HCT116 (cell line): ENCODE data around the gene SPINK14. TPM values are rescaled to one million over a fixed set of nuclear protein-coding genes. Genes with fewer than 3 reads are reported as not detected.

ENCODE experiments used
- ATAC-seq: fragments of 200-7000 bp; cut with Tn5 transposase; 2 replicates; pipeline ENCODE4 v1.9.1; 2020; ENCODE audit warnings: mild to moderate bottlenecking, moderate library complexity
- BruUV-seq: library from RNA; stranded (reverse); fragments of 400-500 nt; replicated peaks from 2 replicates; lab custom pipeline; 2021; lab: Mats Ljungman, UMichigan
- CTCF ChIA-PET: fragments of 300-600 bp; sonication (Branson Sonifier 250); formaldehyde crosslinking; loops from one replicate; lab custom pipeline; 2021; ENCODE audit warnings: antibody characterized with exemption; lab: Charles Lee
- POLR2A ChIA-PET: fragments of 300-600, 350-600 bp; sonication (Branson Sonifier 250); formaldehyde crosslinking; loops from one replicate; lab custom pipeline; 2021; ENCODE audit warnings: antibody characterized with exemption; lab: Charles Lee
- RAD21 ChIA-PET, 2 experiments: fragments of 300-600 bp; sonication (Branson Sonifier 250); formaldehyde crosslinking; loops; one replicate each; lab custom pipeline; 2023; ENCODE audit warnings: low total read pairs in 2 of 2; ENCODE audit not compliant: uncharacterized antibody in 2 of 2, unreplicated experiment in 2 of 2, low non-redundant PET in 1 of 2; lab: Charles Lee
- DNase-seq: peaks from one replicate; pipeline ENCODE4 v3.0.0-alpha.2; 2010; ENCODE audit warnings: low read depth, low spot score
- H2AFZ ChIP-seq: fragments of 200-600 bp; shearing (Covaris generic), sonication (generic); 2 replicates; pipeline ENCODE4 v1.6.1; 2017; ENCODE audit warnings: low read depth, mixed run types, mixed read lengths, antibody characterized with exemption, low read length; ENCODE audit not compliant: poor library complexity, severe bottlenecking
- H3K27ac ChIP-seq: 2 replicates; pipeline ENCODE4 v1.5.1; 2012; ENCODE audit warnings: low read depth, low read length
- H3K27me3 ChIP-seq: fragments of 200-600 bp; sonication (generic); 2 replicates; pipeline ENCODE4 v1.6.1; 2016; ENCODE audit warnings: mixed run types, low read length, mixed read lengths; ENCODE audit not compliant: insufficient read depth
- H3K36me3 ChIP-seq, 2 experiments: fragments of 200-500 bp in 1 of 2; fragments of 200-600 bp in 1 of 2; sonication (Bioruptor generic) in 1 of 2; sonication (generic) in 1 of 2; 2 replicates each; pipeline versions ENCODE4 v1.5.1 to v1.6.1; 2014 to 2016; ENCODE audit warnings: low read length in 2 of 2, inconsistent platforms in 1 of 2, mixed read lengths in 1 of 2, mixed run types in 1 of 2; ENCODE audit not compliant: insufficient read depth in 2 of 2, control insufficient read depth in 1 of 2
- H3K4me1 ChIP-seq, 2 experiments: fragments of 200-600 bp in 1 of 2; sonication (generic) in 1 of 2; 2 replicates each; pipeline versions ENCODE4 v1.5.1 to v1.6.1; 2012 to 2017; ENCODE audit warnings: low read length in 2 of 2, inconsistent platforms in 1 of 2, mild to moderate bottlenecking in 1 of 2, mixed read lengths in 1 of 2, mixed run types in 1 of 2, moderate library complexity in 1 of 2; ENCODE audit not compliant: insufficient read depth in 2 of 2, control insufficient read depth in 1 of 2
- H3K4me2 ChIP-seq: fragments of 200-600 bp; sonication (generic); 2 replicates; pipeline ENCODE4 v1.6.1; 2017; ENCODE audit warnings: mixed run types, low read length, mixed read lengths
- H3K4me3 ChIP-seq, 2 experiments: fragments of 200-600 bp in 1 of 2; sonication (generic) in 1 of 2; replicated peaks in 1 of 2; 2 replicates each; pipeline ENCODE4 v1.5.1; 2011 to 2016; ENCODE audit warnings: low read length in 2 of 2, control low read depth in 1 of 2, low read depth in 1 of 2, mild to moderate bottlenecking in 1 of 2, mixed read lengths in 1 of 2, mixed run types in 1 of 2
- H3K79me2 ChIP-seq: fragments of 200-600 bp; sonication (generic); 2 replicates; pipeline ENCODE4 v1.6.1; 2017; ENCODE audit warnings: mild to moderate bottlenecking, mixed run types, low read length, moderate library complexity, mixed read lengths; ENCODE audit not compliant: insufficient read depth
- H3K9ac ChIP-seq: fragments of 200-600 bp; sonication (generic); 2 replicates; pipeline ENCODE4 v1.6.1; 2016; ENCODE audit warnings: low read length, mixed read lengths
- H3K9me2 ChIP-seq: fragments of 200-600 bp; sonication (generic), shearing (Covaris generic); 2 replicates; pipeline ENCODE4 v1.6.1; 2017; ENCODE audit warnings: mixed run types, mild to moderate bottlenecking, moderate library complexity; ENCODE audit not compliant: insufficient read depth
- H3K9me3 ChIP-seq, 2 experiments: fragments of 200-500 bp in 1 of 2; fragments of 200-600 bp in 1 of 2; sonication (Bioruptor generic) in 1 of 2; sonication (generic) in 1 of 2; 2 replicates each; pipeline ENCODE4 v1.6.1; 2014 to 2017; ENCODE audit warnings: low read length in 2 of 2, mixed read lengths in 2 of 2, inconsistent platforms in 1 of 2, low read depth in 1 of 2, mild to moderate bottlenecking in 1 of 2, mixed run types in 1 of 2, moderate library complexity in 1 of 2; ENCODE audit not compliant: control insufficient read depth in 1 of 2, insufficient read depth in 1 of 2
- H4K20me1 ChIP-seq: fragments of 200-600 bp; sonication (generic), shearing (Covaris generic); 2 replicates; pipeline ENCODE4 v1.6.1; 2017; ENCODE audit warnings: mixed run types, mild to moderate bottlenecking, moderate library complexity; ENCODE audit not compliant: insufficient read depth
- ATF3 ChIP-seq: IDR thresholded peaks from 2 replicates; pipeline ENCODE4 v1.6.1; 2012
- CBX3 ChIP-seq: IDR thresholded peaks from 2 replicates; pipeline ENCODE4 v1.6.1; 2012; ENCODE audit warnings: low read depth
- CEBPB ChIP-seq: IDR thresholded peaks from 2 replicates; pipeline ENCODE4 v1.6.1; 2012; ENCODE audit warnings: low read depth
- EZH2 ChIP-seq: fragments of 200-600 bp; sonication (generic); IDR thresholded peaks from 2 replicates; pipeline ENCODE4 v1.6.1; 2017; ENCODE audit warnings: antibody characterized with exemption, mixed run types
- EZH2phosphoT487 ChIP-seq: fragments of 200-600 bp; IDR thresholded peaks from 2 replicates; pipeline ENCODE4 v1.6.1; 2018; ENCODE audit warnings: antibody characterized with exemption, borderline replicate concordance
- FOSL1 ChIP-seq: IDR thresholded peaks from 2 replicates; pipeline ENCODE4 v1.6.1; 2012; ENCODE audit warnings: low read depth
- JUND ChIP-seq: IDR thresholded peaks from 2 replicates; pipeline ENCODE4 v1.6.1; 2012
- MAX ChIP-seq: IDR thresholded peaks from 2 replicates; pipeline ENCODE4 v1.6.1; 2012
- POLR2A ChIP-seq: IDR thresholded peaks from 2 replicates; pipeline ENCODE4 v1.7.0; 2011; ENCODE audit warnings: borderline replicate concordance; ENCODE audit not compliant: insufficient read depth, insufficient read length; ENCODE audit errors: extremely low read depth
- POLR2AphosphoS5 ChIP-seq: IDR thresholded peaks from 2 replicates; pipeline ENCODE4 v1.6.1; 2011; ENCODE audit warnings: mild to moderate bottlenecking, low read depth, low read length, moderate library complexity
- RAD21 ChIP-seq: IDR thresholded peaks from 2 replicates; pipeline ENCODE4 v1.6.1; 2012; ENCODE audit warnings: low read depth, mild to moderate bottlenecking
- REST ChIP-seq: IDR thresholded peaks from 2 replicates; pipeline ENCODE4 v1.6.1; 2012; ENCODE audit warnings: low read depth
- SIN3A ChIP-seq: IDR thresholded peaks from 2 replicates; pipeline ENCODE4 v1.6.1; 2012; ENCODE audit warnings: low read depth
- SP1 ChIP-seq: IDR thresholded peaks from 2 replicates; pipeline ENCODE4 v1.6.1; 2012; ENCODE audit warnings: low read depth
- SRF ChIP-seq: IDR thresholded peaks from 2 replicates; pipeline ENCODE4 v1.6.1; 2012; ENCODE audit warnings: low read depth
- TCF7L2 ChIP-seq: IDR thresholded peaks from 2 replicates; pipeline ENCODE4 v1.7.0; 2011; ENCODE audit warnings: borderline replicate concordance, inconsistent platforms; ENCODE audit not compliant: insufficient read depth, insufficient read length; ENCODE audit errors: extremely low read depth
- YY1 ChIP-seq: IDR thresholded peaks from 2 replicates; pipeline ENCODE4 v1.6.1; 2011; ENCODE audit warnings: low read length, low read depth, moderate library complexity, mild to moderate bottlenecking; ENCODE audit not compliant: insufficient replicate concordance; ENCODE audit errors: extremely low read depth
- ZFX ChIP-seq: fragments of 450-650 bp; IDR thresholded peaks from 2 replicates; pipeline ENCODE4 v1.6.1; 2017
- intact Hi-C: fragments of 100-400 bp; cut with micrococcal nuclease; formaldehyde crosslinking; loops from 2 replicates; pipeline ENCODE4 v1.10.0; 2022
- total RNA-seq: library from RNA; stranded (reverse); gene quantifications from one replicate; pipeline ENCODE4 v1.2.1, GENCODE V29; 2021; ENCODE audit not compliant: unreplicated experiment
- TF ChIP-seq, protein P1 (sequence below): IDR thresholded peaks from 2 replicates; pipeline ENCODE4 v1.6.1; 2011; ENCODE audit warnings: mild to moderate bottlenecking, low read length, moderate library complexity; ENCODE audit not compliant: insufficient replicate concordance; ENCODE audit errors: extremely low read depth
- TF ChIP-seq, protein P2 (sequence below), 3 experiments: fragments of 200-600 bp in 1 of 3; sonication (generic) in 1 of 3; IDR thresholded peaks in 2 of 3; conservative IDR thresholded peaks in 1 of 3; 2 replicates each; pipeline ENCODE4 v1.5.1; 2012 to 2017; ENCODE audit warnings: low read depth in 2 of 3, low read length in 2 of 3, antibody characterized with exemption in 1 of 3, borderline replicate concordance in 1 of 3, control low read depth in 1 of 3, mild to moderate bottlenecking in 1 of 3, mixed read lengths in 1 of 3, mixed run types in 1 of 3, moderate library complexity in 1 of 3; ENCODE audit not compliant: insufficient read depth in 1 of 3

SPINK14 gene
- total RNA-seq, 1 experiment from 2014 or later = not detected

GRCh38 chr5:148208226-148208625 is 39.9 kb downstream of the SPINK14 start:
- intact Hi-C loops = no loop called here
- Histone ChIP-seq H2AFZ (no peak overlapping the region), H3K79me2 (no peaks in the 10 kb centered on the region), H3K4me2 (no peak overlapping the region), H3K4me3 (no peak overlapping the region), H3K36me3 (no peaks in the 10 kb centered on the region), H3K27ac (no peak overlapping the region), H3K9me2 (no peaks in the 10 kb centered on the region; the same call in 1 of the 2 replicates), H3K4me1 (no peaks in the 10 kb centered on the region), H3K27me3 (no peaks in the 10 kb centered on the region), H4K20me1 (no peaks in the 10 kb centered on the region), H3K9ac (no peak overlapping the region), H3K9me3 (no peaks in the 10 kb centered on the region)
- TF ChIP-seq ATF3 (no peak), RAD21 (no peak), SRF (no peak), POLR2A (no peak), EZH2phosphoT487 (no peak), MAX (no peak), YY1 (no peak), SIN3A (no peak), TCF7L2 (no peak), JUND (no peak), SP1 (no peak), EZH2 (no peak), CBX3 (no peak), REST (no peak), CEBPB (no peak), ZFX (no peak), POLR2AphosphoS5 (no peak), FOSL1 (no peak)
- TF ChIP-seq, protein P1, sequence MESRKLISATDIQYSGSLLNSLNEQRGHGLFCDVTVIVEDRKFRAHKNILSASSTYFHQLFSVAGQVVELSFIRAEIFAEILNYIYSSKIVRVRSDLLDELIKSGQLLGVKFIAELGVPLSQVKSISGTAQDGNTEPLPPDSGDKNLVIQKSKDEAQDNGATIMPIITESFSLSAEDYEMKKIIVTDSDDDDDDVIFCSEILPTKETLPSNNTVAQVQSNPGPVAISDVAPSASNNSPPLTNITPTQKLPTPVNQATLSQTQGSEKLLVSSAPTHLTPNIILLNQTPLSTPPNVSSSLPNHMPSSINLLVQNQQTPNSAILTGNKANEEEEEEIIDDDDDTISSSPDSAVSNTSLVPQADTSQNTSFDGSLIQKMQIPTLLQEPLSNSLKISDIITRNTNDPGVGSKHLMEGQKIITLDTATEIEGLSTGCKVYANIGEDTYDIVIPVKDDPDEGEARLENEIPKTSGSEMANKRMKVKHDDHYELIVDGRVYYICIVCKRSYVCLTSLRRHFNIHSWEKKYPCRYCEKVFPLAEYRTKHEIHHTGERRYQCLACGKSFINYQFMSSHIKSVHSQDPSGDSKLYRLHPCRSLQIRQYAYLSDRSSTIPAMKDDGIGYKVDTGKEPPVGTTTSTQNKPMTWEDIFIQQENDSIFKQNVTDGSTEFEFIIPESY = no peak
- TF ChIP-seq, protein P2, sequence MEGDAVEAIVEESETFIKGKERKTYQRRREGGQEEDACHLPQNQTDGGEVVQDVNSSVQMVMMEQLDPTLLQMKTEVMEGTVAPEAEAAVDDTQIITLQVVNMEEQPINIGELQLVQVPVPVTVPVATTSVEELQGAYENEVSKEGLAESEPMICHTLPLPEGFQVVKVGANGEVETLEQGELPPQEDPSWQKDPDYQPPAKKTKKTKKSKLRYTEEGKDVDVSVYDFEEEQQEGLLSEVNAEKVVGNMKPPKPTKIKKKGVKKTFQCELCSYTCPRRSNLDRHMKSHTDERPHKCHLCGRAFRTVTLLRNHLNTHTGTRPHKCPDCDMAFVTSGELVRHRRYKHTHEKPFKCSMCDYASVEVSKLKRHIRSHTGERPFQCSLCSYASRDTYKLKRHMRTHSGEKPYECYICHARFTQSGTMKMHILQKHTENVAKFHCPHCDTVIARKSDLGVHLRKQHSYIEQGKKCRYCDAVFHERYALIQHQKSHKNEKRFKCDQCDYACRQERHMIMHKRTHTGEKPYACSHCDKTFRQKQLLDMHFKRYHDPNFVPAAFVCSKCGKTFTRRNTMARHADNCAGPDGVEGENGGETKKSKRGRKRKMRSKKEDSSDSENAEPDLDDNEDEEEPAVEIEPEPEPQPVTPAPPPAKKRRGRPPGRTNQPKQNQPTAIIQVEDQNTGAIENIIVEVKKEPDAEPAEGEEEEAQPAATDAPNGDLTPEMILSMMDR (IDR thresholded peaks at IDR 0.05 in 2 of 3, conservative IDR thresholded peaks at IDR 0.05 in 1 of 3; ENCODE audit: borderline replicate concordance in 1 of 3, insufficient read depth in 1 of 3, low read depth in 2 of 3, low read length in 2 of 3) = no peak
- ChIA-PET CTCF (no interaction called here), POLR2A (no interaction called here), RAD21 (no interaction called here)
- ATAC-seq (no peak), DNase-seq (no peak)
- no TSS peak for BruUV-seq
